Left lung (tissue), 10 donors: Measurements from ENCODE around the gene AP4S1. TPM values are rescaled to one million over a fixed set of nuclear protein-coding genes. Genes with fewer than 3 reads are reported as not detected.

Experiments used
- ATAC-seq: fragments of 200-7000 bp; cut with Tn5 transposase; one replicate; pipeline ENCODE4 v1.9.1; 2020; ENCODE audit warnings: moderate library complexity
- DNase-seq, 4 donors: peaks; one replicate each; pipeline ENCODE4 v3.0.0-alpha.2; 2013 to 2020
- H3K27ac ChIP-seq, 2 donors: fragments of 200-600 bp; sonication (generic) in 1 of 2; one replicate each; pipeline versions ENCODE4 v1.5.0 to v1.8.0; 2020 to 2021
- H3K27me3 ChIP-seq, 2 donors: fragments of 200-600 bp; sonication (generic) in 1 of 2; one replicate each; pipeline versions ENCODE4 v1.5.0 to v1.8.0; 2020 to 2021
- H3K36me3 ChIP-seq, 2 donors: fragments of 200-600 bp; sonication (generic) in 1 of 2; one replicate each; pipeline versions ENCODE4 v1.5.0 to v1.8.0; 2020 to 2021
- H3K4me1 ChIP-seq, 2 donors: fragments of 200-600 bp; one replicate each; pipeline ENCODE4 v1.8.0; 2021
- H3K4me3 ChIP-seq, 2 donors: fragments of 200-600 bp; sonication (generic) in 1 of 2; one replicate each; pipeline versions ENCODE4 v1.5.0 to v1.8.0; 2020 to 2021; ENCODE audit warnings: mild to moderate bottlenecking in 1 of 2
- H3K9me3 ChIP-seq, 2 donors: fragments of 200-600 bp; sonication (generic) in 1 of 2; one replicate each; pipeline versions ENCODE4 v1.5.0 to v1.8.0; 2020 to 2021
- CTCF ChIP-seq, 2 donors: fragments of 200-600 bp; sonication (generic) in 1 of 2; IDR thresholded peaks; one replicate each; pipeline versions ENCODE4 v1.5.0 to v1.8.0; 2021; ENCODE audit warnings: antibody characterized with exemption in 2 of 2
- intact Hi-C, 2 donors: fragments of 100-400 bp; cut with DNase I; formaldehyde crosslinking; loops; one replicate each; pipeline versions ENCODE4 v1.11.2 to v1.14.2; 2022
- polyA plus RNA-seq, 6 donors: library from polyadenylated mRNA; unstranded; fragments of 120-200 nt; gene quantifications; one replicate each; pipeline ENCODE4 v1.2.1, GENCODE V29; 2013; ENCODE audit not compliant: insufficient read length in 6 of 6
- total RNA-seq, 2 donors: library from RNA; stranded (reverse); fragmentation: NEBNext Ultra II Directional; extraction: Animal tissue kit (Norgen Biotek cat#: 25700); gene quantifications; one replicate each; pipeline ENCODE4 v1.2.1, GENCODE V29; 2021
- donor health status: DM: no; HTN: yes; CAD: no.
- donor health status: DM: no; HTN: no; CAD: no.

AP4S1 gene
- total and polyA plus RNA-seq, 8 donors = 6.9 to 25.0 (median 19.6) TPM

GRCh38 chr14:31026077-31026449, 614 bp downstream of the AP4S1 start, which contains the start of gene STRN3:
Gene STRN3 (minus strand): TSS chr14:31026379. CDS start chr14:31026185, 194 bp downstream.
- Histone ChIP-seq H3K36me3 (no peaks in the 10 kb centered on the region), H3K4me3 (peak within 1 kb of the TSS; percentile 91 to 97), H3K4me1 (peaks cover 7 to 19% of the 10 kb centered on the region in 2 donors), H3K27ac (peak within 1 kb of the TSS; percentile 98), H3K27me3 (no peaks in the 10 kb centered on the region), H3K9me3 (no peaks in the 10 kb centered on the region)
- DNase-seq (no peak), ATAC-seq (no peak)
- TF ChIP-seq CTCF (IDR thresholded peaks at IDR 0.05) = no peak
- intact Hi-C loops = no loop called here

GRCh38 chr14:31026450-31027235, 1.2 kb downstream of the AP4S1 start:
- Histone ChIP-seq H3K9me3 (no peaks in the 10 kb centered on the region), H3K36me3 (no peaks in the 10 kb centered on the region), H3K4me3 (peak overlapping the region; percentile 91 to 97), H3K4me1 (peaks cover 7 to 19% of the 10 kb centered on the region in 2 donors), H3K27me3 (no peaks in the 10 kb centered on the region), H3K27ac (peak overlapping the region; percentile 98)
- no peak for TF ChIP-seq CTCF (IDR thresholded peaks at IDR 0.05)
- DNase-seq (peak; percentile 95 to 98 (median 98)), ATAC-seq (peak; percentile 98)
- intact Hi-C loops = no loop called here

GRCh38 chr14:31027847-31028246, 2.4 kb downstream of the AP4S1 start:
- no peak for ATAC-seq
- Histone ChIP-seq H3K4me1 (peaks cover 7 to 19% of the 10 kb centered on the region in 2 donors), H3K4me3 (peak overlapping the region in 1 of 2 donors; percentile 91), H3K36me3 (no peaks in the 10 kb centered on the region), H3K9me3 (no peaks in the 10 kb centered on the region), H3K27me3 (no peaks in the 10 kb centered on the region), H3K27ac (peak overlapping the region in 1 of 2 donors; percentile 98)
- intact Hi-C loops = no loop called here
- no peak for DNase-seq
- TF ChIP-seq CTCF (IDR thresholded peaks at IDR 0.05) = no peak

- DNase-seq (no peak), ATAC-seq (no peak)
- Histone ChIP-seq H3K4me3 (no peak overlapping the region), H3K9me3 (no peaks in the 10 kb centered on the region), H3K27me3 (no peaks in the 10 kb centered on the region), H3K4me1 (peaks cover 6 to 11% of the 10 kb centered on the region in 2 donors), H3K27ac (no peak overlapping the region), H3K36me3 (no peaks in the 10 kb centered on the region)
- intact Hi-C loops = no loop called here
- TF ChIP-seq CTCF (IDR thresholded peaks at IDR 0.05) = no peak
These were observed 3.8 kb downstream of the AP4S1 start for GRCh38 chr14:31029016-31029970.

GRCh38 chr14:31030469-31030868, 5.0 kb downstream of the AP4S1 start:
- TF ChIP-seq CTCF (IDR thresholded peaks at IDR 0.05) = no peak
- Histone ChIP-seq H3K4me1 (peaks cover 0 to 5% of the 10 kb centered on the region in 2 donors), H3K4me3 (no peak overlapping the region), H3K36me3 (no peaks in the 10 kb centered on the region), H3K9me3 (no peaks in the 10 kb centered on the region), H3K27ac (no peak overlapping the region), H3K27me3 (no peaks in the 10 kb centered on the region)
- DNase-seq (no peak), ATAC-seq (no peak)
- intact Hi-C loops = no loop called here
